ENCODE results near the gene CEACAM19.
"Not testable (repeated sequence)": the region's sequence is repeated elsewhere in the genome, so short reads cannot be mapped to it uniquely, and the experiment has no call there.

The CEACAM19 gene

GRCh38 chr19:44628793-44629192 is 42.5 kb upstream of the CEACAM19 start:
- Histone ChIP-seq H3K9ac (ENCODE audit: insufficient read length, low read depth) (no peak overlapping the region), H3K27me3 (ENCODE audit: insufficient read depth, insufficient read length) (no peaks in the 10 kb centered on the region)
- TF ChIP-seq YY1 (IDR thresholded peaks at IDR 0.05; ENCODE audit: insufficient read depth, insufficient read length), result no peak
- no peak for TF ChIP-seq SUZ12 (IDR thresholded peaks at IDR 0.05; ENCODE audit: extremely low read depth, insufficient read depth, insufficient read length)
- no peak for TF ChIP-seq ZNF274 (IDR thresholded peaks at IDR 0.05; ENCODE audit: low read depth, low read length)

GRCh38 chr19:44631611-44632010 is 39.7 kb upstream of the CEACAM19 start:
- H3K9me3 ChIP-seq (ENCODE audit: insufficient read depth, low read length); H3K4me1 ChIP-seq (ENCODE audit: insufficient read depth, insufficient read length); DNase-seq (ENCODE audit: low read depth, low spot score); H3K27me3 ChIP-seq (ENCODE audit: insufficient read depth, insufficient read length); H3K9ac ChIP-seq (ENCODE audit: insufficient read length, low read depth); H3K36me3 ChIP-seq (ENCODE audit: insufficient read depth, insufficient read length, low read length); H3K4me3 ChIP-seq (ENCODE audit: insufficient read length, low read depth): not testable (repeated sequence)

More at GRCh38 chr19:44628793-44629192, 42.5 kb upstream of the CEACAM19 start:
- Histone ChIP-seq H3K4me1 (ENCODE audit: insufficient read depth, insufficient read length) (no peaks in the 10 kb centered on the region), H3K36me3 (ENCODE audit: insufficient read depth, insufficient read length, low read length) (peaks cover 4% of the 10 kb centered on the region), H3K4me3 (ENCODE audit: insufficient read length, low read depth) (no peak overlapping the region), H3K9me3 (ENCODE audit: insufficient read depth, low read length) (peaks cover 4% of the 10 kb centered on the region; the same call in 1 of the 2 replicates)
- no peak for DNase-seq (ENCODE audit: low read depth, low spot score)

GRCh38 chr19:44634058-44634457 is 37.2 kb upstream of the CEACAM19 start:
- not testable (repeated sequence) for H3K9me3 ChIP-seq (ENCODE audit: insufficient read depth, low read length); H3K4me1 ChIP-seq (ENCODE audit: insufficient read depth, insufficient read length); DNase-seq (ENCODE audit: low read depth, low spot score); H3K9ac ChIP-seq (ENCODE audit: insufficient read length, low read depth); H3K36me3 ChIP-seq (ENCODE audit: insufficient read depth, insufficient read length, low read length); H3K4me3 ChIP-seq (ENCODE audit: insufficient read length, low read depth); H3K27me3 ChIP-seq (ENCODE audit: insufficient read depth, insufficient read length)

GRCh38 chr19:44634785-44635184 is 36.5 kb upstream of the CEACAM19 start:
- Histone ChIP-seq H3K27me3 (ENCODE audit: insufficient read depth, insufficient read length) (no peaks in the 10 kb centered on the region), H3K4me3 (ENCODE audit: insufficient read length, low read depth) (no peak overlapping the region), H3K9me3 (ENCODE audit: insufficient read depth, low read length) (peaks cover 9% of the 10 kb centered on the region; the same call in 1 of the 2 replicates), H3K36me3 (ENCODE audit: insufficient read depth, insufficient read length, low read length) (peaks cover 4% of the 10 kb centered on the region), H3K9ac (ENCODE audit: insufficient read length, low read depth) (no peak overlapping the region), H3K4me1 (ENCODE audit: insufficient read depth, insufficient read length) (no peaks in the 10 kb centered on the region)
- TF ChIP-seq SUZ12 (IDR thresholded peaks at IDR 0.05; ENCODE audit: extremely low read depth, insufficient read depth, insufficient read length) (no peak), YY1 (IDR thresholded peaks at IDR 0.05; ENCODE audit: insufficient read depth, insufficient read length) (no peak), ZNF274 (IDR thresholded peaks at IDR 0.05; ENCODE audit: low read depth, low read length) (no peak)
- DNase-seq (ENCODE audit: low read depth, low spot score), result no peak

GRCh38 chr19:44635581-44636438 is 35.5 kb upstream of the CEACAM19 start:
- no peaks in the 10 kb centered on the region for H3K36me3 ChIP-seq (ENCODE audit: insufficient read depth, insufficient read length, low read length)
- H3K9ac ChIP-seq (ENCODE audit: insufficient read length, low read depth), result no peak overlapping the region
- DNase-seq (ENCODE audit: low read depth, low spot score), result no peak
- H3K9me3 ChIP-seq (ENCODE audit: insufficient read depth, low read length), result peaks cover 9% of the 10 kb centered on the region; the same call in 1 of the 2 replicates
- H3K4me1 ChIP-seq (ENCODE audit: insufficient read depth, insufficient read length), result no peaks in the 10 kb centered on the region
- no peak for TF ChIP-seq ZNF274 (IDR thresholded peaks at IDR 0.05; ENCODE audit: low read depth, low read length)
- no peak for TF ChIP-seq SUZ12 (IDR thresholded peaks at IDR 0.05; ENCODE audit: extremely low read depth, insufficient read depth, insufficient read length)
- no peak for TF ChIP-seq YY1 (IDR thresholded peaks at IDR 0.05; ENCODE audit: insufficient read depth, insufficient read length)
- H3K27me3 ChIP-seq (ENCODE audit: insufficient read depth, insufficient read length), result no peaks in the 10 kb centered on the region
- no peak overlapping the region for H3K4me3 ChIP-seq (ENCODE audit: insufficient read length, low read depth)

- Histone ChIP-seq H3K4me1 (ENCODE audit: insufficient read depth, insufficient read length) (no peaks in the 10 kb centered on the region), H3K4me3 (ENCODE audit: insufficient read length, low read depth) (no peak overlapping the region), H3K36me3 (ENCODE audit: insufficient read depth, insufficient read length, low read length) (no peaks in the 10 kb centered on the region), H3K9ac (ENCODE audit: insufficient read length, low read depth) (no peak overlapping the region), H3K27me3 (ENCODE audit: insufficient read depth, insufficient read length) (no peaks in the 10 kb centered on the region), H3K9me3 (ENCODE audit: insufficient read depth, low read length) (peaks cover 9% of the 10 kb centered on the region; the same call in 1 of the 2 replicates)
- DNase-seq (ENCODE audit: low read depth, low spot score), result no peak
- TF ChIP-seq SUZ12 (IDR thresholded peaks at IDR 0.05; ENCODE audit: extremely low read depth, insufficient read depth, insufficient read length) (no peak), YY1 (IDR thresholded peaks at IDR 0.05; ENCODE audit: insufficient read depth, insufficient read length) (no peak), ZNF274 (IDR thresholded peaks at IDR 0.05; ENCODE audit: low read depth, low read length) (no peak)
Measured at GRCh38 chr19:44636439-44637389, 34.6 kb upstream of the CEACAM19 start.

GRCh38 chr19:44637390-44637764 is 33.9 kb upstream of the CEACAM19 start:
- no peaks in the 10 kb centered on the region for H3K36me3 ChIP-seq (ENCODE audit: insufficient read depth, insufficient read length, low read length)
- no peak for DNase-seq (ENCODE audit: low read depth, low spot score)
- no peak for TF ChIP-seq ZNF274 (IDR thresholded peaks at IDR 0.05; ENCODE audit: low read depth, low read length)
- no peak for TF ChIP-seq SUZ12 (IDR thresholded peaks at IDR 0.05; ENCODE audit: extremely low read depth, insufficient read depth, insufficient read length)
- no peak for TF ChIP-seq YY1 (IDR thresholded peaks at IDR 0.05; ENCODE audit: insufficient read depth, insufficient read length)

More at GRCh38 chr19:44637390-44637764, 33.9 kb upstream of the CEACAM19 start:
- Histone ChIP-seq H3K9ac (ENCODE audit: insufficient read length, low read depth) (no peak overlapping the region), H3K27me3 (ENCODE audit: insufficient read depth, insufficient read length) (no peaks in the 10 kb centered on the region), H3K4me3 (ENCODE audit: insufficient read length, low read depth) (no peak overlapping the region), H3K4me1 (ENCODE audit: insufficient read depth, insufficient read length) (no peaks in the 10 kb centered on the region), H3K9me3 (ENCODE audit: insufficient read depth, low read length) (peaks cover 9% of the 10 kb centered on the region; the same call in 1 of the 2 replicates)

Measured in NT2/D1 (cell line).